Kidney (tissue), 14 donors: ENCODE results near the gene PTPRM. TPM values are rescaled to one million over a fixed set of nuclear protein-coding genes. Genes with fewer than 3 reads are reported as not detected.

Experiments
- DNase-seq, 5 donors: peaks; one replicate each; pipeline ENCODE4 v3.0.0-alpha.2; 2013 to 2020
- FAIRE-seq: peaks from 2 replicates; lab custom pipeline; 2012; peaks lifted over from hg19 to GRCh38; lab: Jason Lieb, UNC
- H3K27ac ChIP-seq, 2 donors: one replicate each; pipeline ENCODE4 v1.7.0; 2013; ENCODE audit warnings: low read depth in 2 of 2, low read length in 2 of 2, inconsistent platforms in 1 of 2
- H3K27me3 ChIP-seq: one replicate; pipeline ENCODE4 v1.7.1; 2013; ENCODE audit warnings: low read length, inconsistent platforms; ENCODE audit not compliant: control insufficient read depth, insufficient read depth
- H3K36me3 ChIP-seq, 3 donors: one replicate each; pipeline versions ENCODE4 v1.7.0 to v1.7.1; 2013; ENCODE audit warnings: low read length in 3 of 3, control low read depth in 1 of 3, inconsistent platforms in 1 of 3; ENCODE audit not compliant: insufficient read depth in 3 of 3, control insufficient read depth in 2 of 3
- H3K4me1 ChIP-seq, 3 donors: one replicate each; pipeline versions ENCODE4 v1.7.0 to v1.7.1; 2013; ENCODE audit warnings: low read length in 3 of 3, inconsistent platforms in 1 of 3, low read depth in 1 of 3; ENCODE audit not compliant: control insufficient read depth in 2 of 3, insufficient read depth in 2 of 3
- H3K4me3 ChIP-seq, 3 donors: one replicate each; pipeline versions ENCODE4 v1.7.0 to v1.8.1; 2013; ENCODE audit warnings: low read length in 3 of 3, control low read depth in 1 of 3, inconsistent platforms in 1 of 3
- H3K9ac ChIP-seq, 3 donors: one replicate each; pipeline versions ENCODE4 v1.7.0 to v1.7.1; 2013; ENCODE audit warnings: low read length in 3 of 3, control low read depth in 1 of 3, inconsistent platforms in 1 of 3
- H3K9me3 ChIP-seq, 3 donors: one replicate each; pipeline versions ENCODE4 v1.7.0 to v1.7.1; 2013; ENCODE audit warnings: low read length in 3 of 3, control low read depth in 1 of 3, inconsistent platforms in 1 of 3; ENCODE audit not compliant: control insufficient read depth in 2 of 3, insufficient read depth in 1 of 3
- CTCF ChIP-seq: IDR thresholded peaks from 3 replicates; pipeline ENCODE4 v1.5.1; 2012; ENCODE audit warnings: mild to moderate bottlenecking, moderate library complexity, borderline replicate concordance; ENCODE audit not compliant: insufficient read depth; ENCODE audit errors: extremely low read depth
- intact Hi-C: fragments of 100-400 bp; cut with DNase I; formaldehyde crosslinking; loops from one replicate; pipeline ENCODE4 v1.11.1; 2022
- polyA plus RNA-seq: library from polyadenylated mRNA; stranded (reverse); fragments of 350-450 nt; fragmentation: Illumina TruSeq; extraction: RNeasy Lipid Tissue Mini Kit (QIAGEN cat#74804); gene quantifications from one replicate; pipeline ENCODE4 v1.2.3, GENCODE V29; 2014; ENCODE audit warnings: low read depth, low replicate concordance; ENCODE audit not compliant: insufficient read depth
- total RNA-seq: library from RNA; stranded (reverse); fragmentation: NEBNext Ultra II Directional; extraction: Animal tissue kit (Norgen Biotek cat#: 25700); gene quantifications from one replicate; pipeline ENCODE4 v1.2.1, GENCODE V29; 2021
- donor health status: control.
- donor health status: control.
- donor health status: control.
- donor health status: control.
- donor health status: control.
- donor health status: DM: yes; HTN: yes; CAD: no.
- donor health status: Normal renal cell carcinoma (clear cell type).

PTPRM gene
- total and polyA plus RNA-seq, 2 donors from 2014 or later: 52.4 to 98.9 TPM

- Histone ChIP-seq H3K27me3 (no peaks in the 10 kb centered on the region), H3K4me1 (peaks cover 0 to 11% (median 6%) of the 10 kb centered on the region in 3 donors), H3K9me3 (no peaks in the 10 kb centered on the region), H3K36me3 (no peaks in the 10 kb centered on the region), H3K9ac (no peak overlapping the region), H3K27ac (no peak overlapping the region), H3K4me3 (peak overlapping the region in 1 of 3 donors; percentile 9)
- FAIRE-seq: no peak
- TF ChIP-seq CTCF: no peak
- DNase-seq: no peak
- intact Hi-C loops: no loop called here
These were observed 26.2 kb downstream of the PTPRM start for GRCh38 chr18:7593218-7593819.

GRCh38 chr18:7596147-7596546 lies 29.0 kb downstream of the PTPRM start:
- Histone ChIP-seq H3K4me3 (no peak overlapping the region), H3K27ac (no peak overlapping the region), H3K36me3 (no peaks in the 10 kb centered on the region), H3K27me3 (no peaks in the 10 kb centered on the region), H3K9me3 (no peaks in the 10 kb centered on the region), H3K9ac (no peak overlapping the region), H3K4me1 (peaks cover 0 to 26% (median 6%) of the 10 kb centered on the region in 3 donors)
- FAIRE-seq (no peak), DNase-seq (no peak)
- intact Hi-C loops: no loop called here
- no peak for TF ChIP-seq CTCF

GRCh38 chr18:7597500-7597899 lies 30.4 kb downstream of the PTPRM start:
- Histone ChIP-seq H3K4me1 (peaks cover 0 to 24% (median 3%) of the 10 kb centered on the region in 3 donors), H3K9me3 (no peaks in the 10 kb centered on the region), H3K27ac (no peak overlapping the region), H3K27me3 (no peaks in the 10 kb centered on the region), H3K36me3 (no peaks in the 10 kb centered on the region), H3K4me3 (no peak overlapping the region), H3K9ac (no peak overlapping the region)
- DNase-seq (no peak), FAIRE-seq (no peak)
- intact Hi-C loops: no loop called here
- no peak for TF ChIP-seq CTCF
